MCF 10A (cell line): ENCODE data around the gene TNFRSF9. TPM values are rescaled to one million over a fixed set of nuclear protein-coding genes. Genes with fewer than 3 reads are reported as not detected.

Experiments
- BruUV-seq: library from RNA; stranded (reverse); fragments of 400-500 nt; replicated peaks from 2 replicates; lab custom pipeline; 2021; lab: Mats Ljungman, UMichigan
- CTCF ChIA-PET: fragments of 300-600 bp; sonication (Branson Sonifier 250); formaldehyde crosslinking; extraction: SDS; loops from one replicate; lab custom pipeline; 2021; ENCODE audit warnings: antibody characterized with exemption, inconsistent platforms; lab: Yijun Ruan, JAX
- POLR2A ChIA-PET: fragments of 300-600, 350-650 bp; sonication (Branson Sonifier 250); formaldehyde crosslinking; extraction: SDS; loops from one replicate; lab custom pipeline; 2020; ENCODE audit warnings: antibody characterized with exemption, inconsistent platforms; lab: Yijun Ruan, JAX
- DNase-seq: peaks from one replicate; pipeline ENCODE4 v3.0.0-alpha.2; 2018; ENCODE audit not compliant: unreplicated experiment
- H3K27ac Mint-ChIP-seq: one replicate; pipeline ENCODE4 v1.8.0; 2022; ENCODE audit warnings: mild to moderate bottlenecking, low read depth, mixed read lengths; ENCODE audit not compliant: unreplicated experiment
- H3K27me3 Mint-ChIP-seq: one replicate; pipeline ENCODE4 v1.8.0; 2022; ENCODE audit warnings: mixed read lengths; ENCODE audit not compliant: insufficient read depth, unreplicated experiment
- H3K36me3 Mint-ChIP-seq: one replicate; pipeline ENCODE4 v1.8.0; 2022; ENCODE audit warnings: mild to moderate bottlenecking, moderate library complexity, mixed read lengths; ENCODE audit not compliant: insufficient read depth, unreplicated experiment
- H3K4me1 Mint-ChIP-seq: one replicate; pipeline ENCODE4 v1.8.0; 2022; ENCODE audit warnings: mixed read lengths; ENCODE audit not compliant: insufficient read depth, unreplicated experiment
- H3K4me3 Mint-ChIP-seq: one replicate; pipeline ENCODE4 v1.8.0; 2022; ENCODE audit warnings: mild to moderate bottlenecking, moderate library complexity, mixed read lengths; ENCODE audit not compliant: unreplicated experiment
- H3K9me3 Mint-ChIP-seq: one replicate; pipeline ENCODE4 v1.8.0; 2022; ENCODE audit warnings: mixed read lengths; ENCODE audit not compliant: unreplicated experiment
- CTCF ChIP-seq: fragments of 200-600 bp; IDR thresholded peaks from one replicate; pipeline ENCODE4 v1.8.0; 2022; ENCODE audit warnings: antibody characterized with exemption, mild to moderate bottlenecking; ENCODE audit not compliant: unreplicated experiment
- intact Hi-C: fragments of 100-400 bp; cut with micrococcal nuclease; formaldehyde crosslinking; loops from 2 replicates; pipeline ENCODE4 v1.14.1; 2022
- total RNA-seq: library from RNA; stranded (reverse); gene quantifications from 2 replicates; pipeline ENCODE4 v1.2.3, GENCODE V29; 2022

Gene TNFRSF9
- total RNA-seq, 1 experiment from 2014 or later = 0.98 TPM

- Mint-ChIP-seq H3K27me3 (peaks cover 30% of the 10 kb centered on the region), H3K36me3 (no peaks in the 10 kb centered on the region), H3K9me3 (no peaks in the 10 kb centered on the region), H3K27ac (no peak overlapping the region), H3K4me1 (peaks cover 30% of the 10 kb centered on the region), H3K4me3 (no peak overlapping the region)
- BruUV-seq = no TSS peak
- intact Hi-C loops = no loop called here
- POLR2A ChIA-PET = interaction anchor here (0.7 kb wide), 1 partner anchor 22 kb away, joined by 3 read pairs; no protein-coding TSS in a partner anchor
- TF ChIP-seq CTCF = no peak
- DNase-seq = no peak
- CTCF ChIA-PET = no interaction called here
These were observed 1.7 kb upstream of the TNFRSF9 start for GRCh38 chr1:7942214-7942921.

GRCh38 chr1:7941437-7941793 is 776 bp upstream of the TNFRSF9 start:
- BruUV-seq = no TSS peak
- no peak for TF ChIP-seq CTCF
- no peak overlapping the region for H3K27ac Mint-ChIP-seq
- H3K4me1 Mint-ChIP-seq = peaks cover 30% of the 10 kb centered on the region
- H3K9me3 Mint-ChIP-seq = no peaks in the 10 kb centered on the region
- ChIA-PET CTCF (no interaction called here), POLR2A (no interaction called here)
- DNase-seq = peak; percentile 45
- H3K27me3 Mint-ChIP-seq = peaks cover 38% of the 10 kb centered on the region
- no peak overlapping the region for H3K4me3 Mint-ChIP-seq
- no peaks in the 10 kb centered on the region for H3K36me3 Mint-ChIP-seq
- intact Hi-C loops = no loop called here

GRCh38 chr1:7940034-7940433 is 605 bp downstream of the TNFRSF9 start:
- Mint-ChIP-seq H3K9me3 (no peaks in the 10 kb centered on the region), H3K27me3 (peaks cover 51% of the 10 kb centered on the region), H3K36me3 (no peaks in the 10 kb centered on the region), H3K4me1 (peaks cover 30% of the 10 kb centered on the region), H3K4me3 (no peak overlapping the region), H3K27ac (no peak overlapping the region)
- peak; percentile 31 for DNase-seq
- BruUV-seq = no TSS peak
- TF ChIP-seq CTCF = no peak
- ChIA-PET POLR2A (interaction anchor here (1.0 to 1.3 kb wide), 4 partner anchors 9 to 35 kb away, joined by 3 to 5 read pairs (median 4); partner anchors contain the start of gene PARK7), CTCF (no interaction called here)
- intact Hi-C loops = no loop called here

- intact Hi-C loops = no loop called here
- no TSS peak for BruUV-seq
- Mint-ChIP-seq H3K4me1 (peaks cover 30% of the 10 kb centered on the region), H3K36me3 (no peaks in the 10 kb centered on the region), H3K4me3 (no peak overlapping the region), H3K27ac (no peak overlapping the region), H3K27me3 (peaks cover 64% of the 10 kb centered on the region), H3K9me3 (no peaks in the 10 kb centered on the region)
- POLR2A ChIA-PET = interaction anchor here (0.7 to 1.0 kb wide), 2 partner anchors 24 to 125 kb away, joined by 3 read pairs; partner anchors contain the start of gene PARK7
- CTCF ChIA-PET = interaction anchor here (0.6 kb wide), 1 partner anchor 284 kb away, joined by 7 read pairs; no protein-coding TSS in a partner anchor
- TF ChIP-seq CTCF = no peak
- DNase-seq = peak; percentile 20
These were observed 2.6 kb downstream of the TNFRSF9 start for GRCh38 chr1:7938070-7938469.
